Amygdala (tissue), 56 donors: ENCODE results near the gene GPSM1.

Source experiments
- DNase-seq, 56 donors: peaks; one replicate each; lab custom pipeline; 2025; lab: John Stamatoyannopoulos, UW

The GPSM1 gene

DNA sequence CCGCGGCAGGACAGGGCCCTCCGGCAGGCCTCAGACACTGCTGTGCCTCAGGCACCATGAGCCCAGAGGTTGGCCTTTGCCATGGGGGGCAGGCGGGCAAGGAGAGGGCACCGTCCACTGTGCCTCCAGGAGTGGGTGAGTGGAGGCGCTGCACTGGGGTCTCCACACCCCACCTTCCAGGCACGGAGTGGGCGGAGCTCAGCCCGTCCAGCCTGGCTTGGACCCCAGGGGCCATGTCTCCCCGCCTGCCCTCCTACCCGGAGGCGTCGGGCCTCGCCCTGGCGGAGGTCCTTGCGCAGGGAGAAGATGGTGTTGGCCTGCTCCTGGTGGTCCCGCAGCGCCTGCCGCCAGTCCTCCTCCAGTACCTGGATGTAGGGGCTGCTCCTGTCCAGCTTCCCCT, 42.7 kb downstream of the GPSM1 start:
- no peak for DNase-seq

GRCh38 chr9:136370687-136371532, 43.6 kb downstream of the GPSM1 start:
- DNase-seq: no peak

DNA sequence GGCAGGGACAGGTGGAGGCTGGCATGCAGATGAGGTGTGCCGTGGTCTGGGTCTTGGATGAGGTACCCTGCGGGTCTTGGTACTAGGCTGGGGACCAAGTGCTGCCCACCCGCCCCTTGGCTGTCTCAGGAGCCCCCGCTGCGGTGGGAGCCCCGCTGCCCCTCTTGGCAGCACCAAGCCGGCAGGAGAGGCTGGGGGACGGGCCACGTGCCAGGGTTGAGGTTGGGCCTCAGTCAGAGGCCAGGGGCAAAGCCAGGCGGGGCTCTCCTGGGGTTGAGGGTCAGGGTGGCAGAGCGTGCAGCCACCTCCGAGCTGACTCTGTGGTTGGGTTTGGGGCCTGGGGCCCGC, 44.2 kb downstream of the GPSM1 start:
- no peak for DNase-seq

DNA sequence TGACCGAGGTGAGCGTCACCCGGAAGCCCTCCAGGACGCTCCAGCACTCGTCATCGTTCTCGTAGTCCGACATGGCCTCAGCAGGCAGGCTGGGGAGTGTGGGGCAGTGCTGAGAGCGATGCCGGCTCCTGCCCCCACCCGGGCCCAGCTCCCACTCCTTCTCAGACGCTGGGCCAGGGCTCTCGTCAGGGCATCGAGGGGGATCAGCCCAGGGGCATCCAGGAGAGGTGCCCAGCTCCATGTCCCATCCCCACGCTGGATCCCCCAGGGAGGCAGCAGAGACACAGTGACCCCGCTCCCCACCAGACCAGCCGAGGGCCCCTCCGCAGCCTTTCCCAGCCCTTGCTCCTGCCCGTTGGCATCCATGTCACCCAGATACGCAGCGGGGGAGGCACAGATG, 44.7 kb downstream of the GPSM1 start:
- no peak for DNase-seq

DNA sequence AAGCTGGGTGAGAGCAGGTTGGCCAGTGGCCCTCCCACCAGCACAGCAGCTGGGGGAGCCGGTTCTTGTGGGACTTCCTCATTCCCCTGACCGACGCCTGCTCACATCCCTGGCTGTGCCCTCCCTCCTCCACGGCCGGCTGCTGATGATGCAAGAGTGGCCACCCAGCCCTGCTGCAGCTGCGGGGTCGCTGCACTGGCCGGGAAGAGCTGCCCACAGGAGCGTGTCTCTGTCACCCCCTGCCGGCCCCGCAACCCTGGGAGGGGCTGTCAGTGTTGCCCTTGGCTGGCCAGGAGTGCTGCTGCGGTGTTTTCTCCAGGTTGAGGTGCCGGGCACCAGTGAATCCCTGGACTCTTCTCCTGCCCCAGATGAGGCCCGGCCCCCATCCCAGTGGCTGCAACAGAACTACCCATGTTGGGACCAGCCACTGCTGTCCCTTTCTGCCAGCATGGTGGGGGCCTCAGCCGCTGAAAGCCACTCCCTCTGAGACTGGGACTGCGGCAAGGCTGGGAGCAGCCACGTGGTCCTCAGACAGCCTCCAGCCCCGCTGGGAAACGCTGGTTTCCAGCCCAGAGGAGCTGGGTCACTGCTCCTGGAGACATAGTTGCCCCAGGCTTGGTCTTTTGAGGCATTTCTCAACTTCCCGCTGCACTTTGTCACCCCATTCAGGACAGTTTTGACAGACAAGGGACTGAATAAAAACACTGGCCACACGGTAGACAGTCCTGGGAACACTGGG, 45.4 kb downstream of the GPSM1 start:
- DNase-seq: peak in 20 of 56 donors; percentile 3 to 57 (median 33)

DNA sequence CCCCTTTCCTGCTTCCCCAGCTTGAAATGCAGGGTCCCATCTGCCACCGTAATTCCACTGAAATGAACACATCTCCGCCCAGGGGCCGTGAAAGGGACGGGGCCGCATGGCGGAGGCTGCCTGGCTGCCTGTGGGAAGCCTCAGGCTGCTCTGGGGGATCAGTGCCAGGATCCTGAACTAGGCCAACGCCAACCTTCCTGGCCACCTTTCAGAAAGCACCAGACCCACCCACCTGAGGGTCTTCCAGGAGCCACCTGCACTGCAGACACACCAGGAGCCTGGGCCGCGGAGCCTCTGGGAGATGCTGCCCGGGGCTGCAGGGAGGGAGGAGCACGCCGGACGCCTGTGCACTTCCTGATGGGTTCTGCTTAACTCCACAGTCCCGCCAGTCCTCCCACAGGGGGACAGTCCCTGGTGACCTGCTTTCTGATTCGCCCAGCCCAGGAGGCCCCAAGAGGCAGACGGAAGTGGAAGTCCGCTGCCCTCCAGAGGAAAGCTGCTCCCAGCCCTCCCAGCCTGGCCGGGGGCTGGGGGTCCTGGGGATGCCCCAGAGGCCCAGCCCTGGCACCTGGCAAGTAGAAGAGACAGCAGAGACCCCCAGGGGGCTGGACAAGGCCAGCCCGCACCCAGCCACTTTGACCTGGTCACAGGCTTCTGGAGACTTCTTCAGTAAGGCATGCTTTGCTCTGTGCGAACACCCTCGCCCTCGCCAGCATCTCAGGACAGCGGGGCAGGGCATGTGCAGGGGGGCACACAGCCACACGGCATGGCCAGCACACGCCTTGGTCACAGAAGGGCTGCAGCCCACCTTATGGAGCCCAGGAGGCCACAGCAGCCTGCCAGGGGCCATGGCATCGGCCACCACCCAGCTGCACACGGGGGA, 46.2 kb downstream of the GPSM1 start, which contains the start of gene CARD9:
Gene CARD9 (minus strand): TSS at position 370 of the 883 bp plus-strand sequence. CDS start 1,591 bp downstream, outside the sequence.
- DNase-seq: peak in 24 of 56 donors; percentile 8 to 61 (median 27)

- no peak for DNase-seq
Observed at GRCh38 chr9:136374183-136374575, 46.8 kb downstream of the GPSM1 start.

- no peak for DNase-seq
Observed at GRCh38 chr9:136375096-136375495, 47.8 kb downstream of the GPSM1 start.

DNA sequence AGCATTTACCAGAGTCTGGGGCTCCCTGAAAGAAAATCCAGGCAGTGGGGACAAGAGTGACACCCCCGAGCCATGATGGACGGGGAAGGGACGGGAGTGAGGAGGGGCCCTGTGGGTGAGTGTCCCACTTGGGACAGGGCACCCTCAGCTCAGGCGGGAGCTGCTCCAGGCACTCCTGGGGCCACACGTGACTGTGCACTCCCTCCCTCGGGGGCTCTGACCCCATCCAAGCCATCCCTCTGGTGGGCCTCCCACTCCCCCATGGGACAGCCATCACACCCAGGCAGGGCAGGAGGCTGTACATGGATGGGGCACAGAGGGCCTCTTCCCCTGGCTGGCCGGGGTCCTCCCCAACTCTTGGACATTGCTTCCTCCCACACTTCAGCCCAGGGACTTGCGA, 49.1 kb downstream of the GPSM1 start:
- no peak for DNase-seq

- DNase-seq: peak in 3 of 56 donors; percentile 14 to 28 (median 16)
Observed at GRCh38 chr9:136377341-136378169, 50.2 kb downstream of the GPSM1 start.

GRCh38 chr9:136378170-136379002, 51.0 kb downstream of the GPSM1 start:
- DNase-seq: no peak

DNA sequence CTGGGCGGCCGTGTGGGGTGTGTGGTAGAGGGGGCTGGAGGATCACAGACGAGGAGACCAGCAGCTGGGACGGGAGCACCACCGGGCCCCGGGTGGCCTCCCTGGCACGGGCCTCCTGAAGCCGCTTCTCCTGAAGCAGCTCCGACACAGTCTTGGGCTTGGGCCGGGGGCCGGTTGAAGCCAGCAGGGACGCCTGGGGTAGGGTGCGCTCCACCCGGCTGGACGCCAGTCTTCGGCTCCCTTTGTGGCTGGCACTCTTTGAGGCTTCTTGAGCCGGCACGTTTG, 51.6 kb downstream of the GPSM1 start:
- no peak for DNase-seq

DNA sequence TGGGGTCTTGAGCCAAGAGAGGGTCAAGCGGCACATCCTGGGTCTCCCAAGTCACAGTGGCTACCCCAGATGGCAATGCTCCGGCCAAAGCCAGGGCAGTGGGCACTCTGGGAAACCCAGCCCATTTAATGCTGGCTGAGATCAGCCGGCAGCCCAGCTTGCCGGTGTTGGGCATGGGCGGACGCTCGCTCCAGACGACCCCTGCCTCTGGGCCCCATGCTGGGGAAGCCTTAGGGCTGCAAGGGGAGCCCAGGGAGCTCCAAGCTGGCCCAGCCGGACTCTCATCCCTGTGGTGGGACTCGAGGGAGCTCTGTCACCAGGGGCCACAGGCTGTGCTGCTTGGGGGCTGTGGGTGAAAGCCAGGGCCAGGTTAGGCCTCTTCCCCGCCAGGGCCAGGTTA, 52.1 kb downstream of the GPSM1 start:
- DNase-seq: no peak

DNA sequence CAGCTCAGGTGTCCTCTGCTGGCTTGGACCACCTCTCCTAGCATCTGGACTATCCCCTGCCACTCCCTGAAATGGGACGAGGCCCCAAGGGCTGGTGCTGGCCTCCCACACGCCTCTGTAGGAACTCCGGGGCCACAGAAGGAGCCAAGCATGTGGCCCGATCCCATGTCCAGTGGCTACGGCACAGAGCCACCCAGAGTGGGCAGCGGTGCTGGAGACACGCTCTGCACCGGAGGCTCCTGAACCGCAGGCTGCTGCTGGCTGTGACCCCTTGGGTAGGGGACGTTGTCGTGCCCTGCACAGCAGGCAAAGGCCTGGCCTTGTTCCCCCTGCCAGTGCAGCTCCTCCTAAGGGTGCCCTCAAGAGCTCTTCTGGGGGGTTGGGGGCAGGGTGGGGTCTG, 52.6 kb downstream of the GPSM1 start:
- no peak for DNase-seq

DNA sequence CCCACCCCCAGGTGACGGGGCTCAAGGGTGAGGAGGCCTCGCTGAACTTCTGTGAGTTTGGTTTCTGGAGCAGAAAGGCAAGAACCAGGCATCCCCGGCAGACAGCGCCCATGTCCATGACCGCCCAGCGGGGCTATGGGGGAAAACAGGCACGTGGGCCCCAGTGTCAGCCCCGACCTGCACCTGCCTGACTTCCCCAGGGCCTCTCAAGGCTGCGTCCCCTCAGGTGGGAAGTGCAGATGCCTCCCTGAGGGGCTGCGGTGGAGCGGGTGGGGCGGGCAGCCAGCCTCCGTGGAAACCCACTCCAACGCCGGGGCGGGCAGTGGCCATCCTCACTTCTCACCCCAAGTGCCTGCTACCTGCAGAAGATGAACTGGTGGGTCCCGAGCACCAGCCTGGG, 53.0 kb downstream of the GPSM1 start:
- no peak for DNase-seq

DNA sequence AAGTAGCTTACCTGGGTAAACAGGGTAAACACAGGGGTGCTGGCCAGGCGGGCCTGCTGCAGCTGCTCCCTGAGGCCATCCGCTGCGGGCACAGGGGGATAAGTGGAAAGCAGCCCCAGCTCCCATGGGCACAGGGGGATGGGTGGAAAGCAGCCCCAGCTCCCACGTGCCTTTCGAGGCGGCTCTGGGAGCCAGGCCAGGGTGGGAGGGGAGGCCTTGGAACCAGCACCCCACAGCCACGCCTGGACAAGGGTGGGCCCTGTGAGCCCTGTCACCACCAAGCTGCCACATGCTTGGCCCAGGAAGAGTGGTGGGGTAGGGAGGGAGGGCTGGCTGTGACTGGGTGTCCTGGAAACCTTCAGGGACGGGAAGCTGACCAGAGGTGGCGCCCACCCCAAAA, 54.0 kb downstream of the GPSM1 start:
- peak in 12 of 56 donors; percentile 11 to 67 (median 32) for DNase-seq

DNA sequence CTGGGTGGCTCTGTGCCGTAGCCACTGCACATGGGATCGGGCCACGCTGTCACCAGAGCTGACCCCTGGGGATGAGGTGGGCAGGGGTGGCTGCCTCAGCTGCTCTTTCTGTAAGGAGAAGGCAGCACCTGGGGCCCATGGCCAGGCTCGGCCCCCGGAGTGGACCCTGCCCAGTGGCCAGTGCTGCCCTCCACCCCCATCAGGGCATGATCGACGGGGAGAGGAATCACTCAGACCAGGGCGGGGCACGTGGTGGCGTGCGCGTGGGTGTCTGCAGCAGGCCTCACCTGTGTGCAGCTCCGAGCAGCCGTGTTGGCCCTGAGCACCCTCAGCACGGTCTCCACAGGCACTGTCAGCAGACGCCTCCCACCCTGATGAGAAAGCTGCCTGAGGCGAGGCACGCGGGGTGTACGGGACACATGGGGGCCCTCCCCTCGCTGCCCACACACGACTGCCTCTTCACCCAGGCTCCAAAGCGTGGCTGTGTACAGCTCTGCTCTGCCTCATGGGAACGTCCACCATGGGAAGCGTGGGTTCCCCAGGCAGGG, 54.7 kb downstream of the GPSM1 start:
- peak in 1 of 56 donors; percentile 13 for DNase-seq

GRCh38 chr9:136383436-136383835, 56.1 kb downstream of the GPSM1 start:
- DNase-seq: no peak

- DNase-seq: no peak
Observed at GRCh38 chr9:136385015-136385414, 57.7 kb downstream of the GPSM1 start.
